Osteoblast (primary cell): ENCODE results near the gene ELAVL2. TPM values are rescaled to one million over a fixed set of nuclear protein-coding genes. Genes with fewer than 3 reads are reported as not detected.

Experiments used
- DNase-seq: peaks from one replicate; pipeline ENCODE4 v3.0.0; 2011; ENCODE audit warnings: low spot score, mixed read lengths; ENCODE audit not compliant: insufficient read length; ENCODE audit errors: missing footprints
- H2AFZ ChIP-seq: 2 replicates; pipeline ENCODE4 v1.6.0; 2011; ENCODE audit warnings: mild to moderate bottlenecking, low read length
- H3K27ac ChIP-seq: 2 replicates; pipeline ENCODE4 v1.5.1; 2011; ENCODE audit warnings: mild to moderate bottlenecking, low read depth, low read length, moderate library complexity
- H3K27me3 ChIP-seq: 2 replicates; pipeline ENCODE4 v1.6.0; 2012; ENCODE audit warnings: mild to moderate bottlenecking, control low read depth, inconsistent platforms, low read length, moderate library complexity; ENCODE audit not compliant: insufficient read depth
- H3K36me3 ChIP-seq: 2 replicates; pipeline ENCODE4 v1.5.1; 2011; ENCODE audit warnings: mild to moderate bottlenecking, low read length, control low read depth, moderate library complexity; ENCODE audit not compliant: insufficient read depth
- H3K4me1 ChIP-seq: 2 replicates; pipeline ENCODE4 v1.5.1; 2011; ENCODE audit warnings: mild to moderate bottlenecking, low read length, control low read depth, moderate library complexity; ENCODE audit not compliant: insufficient read depth
- H3K4me2 ChIP-seq: 2 replicates; pipeline ENCODE4 v1.6.0; 2011; ENCODE audit warnings: mild to moderate bottlenecking, low read length; ENCODE audit not compliant: insufficient read depth
- H3K4me3 ChIP-seq: fragments of 200-600 bp; sonication (generic); 3 replicates; pipeline ENCODE4 v1.5.1; 2012; ENCODE audit warnings: mild to moderate bottlenecking, low read length, inconsistent platforms; ENCODE audit not compliant: insufficient read depth
- H3K79me2 ChIP-seq: 2 replicates; pipeline ENCODE4 v1.6.0; 2012; ENCODE audit warnings: mild to moderate bottlenecking, low read length, control low read depth, inconsistent platforms; ENCODE audit not compliant: insufficient read depth
- H3K9me3 ChIP-seq: 2 replicates; pipeline ENCODE4 v1.5.1; 2011; ENCODE audit warnings: low read depth, low read length, control low read depth
- H4K20me1 ChIP-seq: 2 replicates; pipeline ENCODE4 v1.6.0; 2012; ENCODE audit warnings: mild to moderate bottlenecking, low read length, control low read depth; ENCODE audit not compliant: insufficient read depth
- total RNA-seq: library from RNA; depleted of rRNA; stranded (reverse); fragments of >200 nt; gene quantifications from 2 replicates; pipeline ENCODE4 v1.2.3, GENCODE V29; 2012
- TF ChIP-seq, protein P1 (sequence below): IDR thresholded peaks from 2 replicates; pipeline ENCODE4 v1.5.1; 2011; ENCODE audit warnings: mild to moderate bottlenecking, low read depth, low read length, moderate library complexity; ENCODE audit errors: extremely low read depth

Gene ELAVL2
- total RNA-seq, 1 donor = 0.36 TPM

DNA sequence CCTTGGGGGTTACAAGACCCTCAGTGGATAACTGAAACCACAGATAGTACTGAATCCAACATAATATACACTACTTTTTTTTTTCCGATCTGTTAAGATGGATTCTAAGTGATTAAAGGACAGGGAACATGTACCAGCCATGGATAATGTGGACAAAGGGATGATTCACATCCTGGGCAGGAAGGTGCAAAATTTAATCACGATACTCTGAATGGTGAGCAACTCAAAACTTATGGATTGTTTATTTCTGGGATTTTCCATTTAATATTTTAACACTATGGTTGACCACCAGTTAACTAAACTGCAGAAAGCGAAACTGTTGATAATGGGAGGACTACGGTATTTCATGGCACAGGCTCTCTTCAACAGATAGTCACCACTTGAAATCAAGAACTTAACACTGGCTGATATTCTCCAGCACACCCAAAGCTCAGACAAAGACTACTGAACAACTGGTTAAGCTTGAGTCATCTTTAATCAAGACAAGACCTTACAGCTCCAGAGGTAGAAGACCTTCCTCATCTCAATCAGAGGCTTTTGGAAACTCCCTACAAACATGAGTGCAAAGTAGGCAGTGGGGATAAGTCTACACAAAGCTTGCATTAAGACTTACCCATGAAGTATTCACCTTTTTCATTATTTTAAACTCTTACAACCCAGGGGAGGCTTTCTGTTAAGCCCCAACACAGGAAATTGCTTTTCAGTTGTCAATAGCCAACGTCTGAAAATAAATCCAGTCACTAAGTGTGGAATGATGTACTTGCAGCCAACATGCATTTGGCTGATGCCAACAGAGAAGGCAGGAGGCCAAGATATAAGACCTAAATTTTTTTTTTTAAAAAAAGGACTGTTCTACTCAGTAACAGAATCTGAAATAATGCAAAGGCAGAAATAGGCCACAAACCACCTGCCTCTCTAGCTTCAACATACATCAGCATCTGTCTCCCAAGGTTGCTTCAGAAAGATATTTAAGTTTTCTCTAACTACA, 78.7 kb downstream of the ELAVL2 start:
- Histone ChIP-seq H3K4me1 (no peaks in the 10 kb centered on the region), H2AFZ (no peak overlapping the region), H3K9me3 (no peaks in the 10 kb centered on the region), H3K36me3 (no peaks in the 10 kb centered on the region), H3K79me2 (no peaks in the 10 kb centered on the region), H3K4me2 (no peak overlapping the region), H3K4me3 (no peak overlapping the region), H3K27me3 (no peaks in the 10 kb centered on the region), H3K27ac (no peak overlapping the region), H4K20me1 (no peaks in the 10 kb centered on the region)
- TF ChIP-seq, protein P1, sequence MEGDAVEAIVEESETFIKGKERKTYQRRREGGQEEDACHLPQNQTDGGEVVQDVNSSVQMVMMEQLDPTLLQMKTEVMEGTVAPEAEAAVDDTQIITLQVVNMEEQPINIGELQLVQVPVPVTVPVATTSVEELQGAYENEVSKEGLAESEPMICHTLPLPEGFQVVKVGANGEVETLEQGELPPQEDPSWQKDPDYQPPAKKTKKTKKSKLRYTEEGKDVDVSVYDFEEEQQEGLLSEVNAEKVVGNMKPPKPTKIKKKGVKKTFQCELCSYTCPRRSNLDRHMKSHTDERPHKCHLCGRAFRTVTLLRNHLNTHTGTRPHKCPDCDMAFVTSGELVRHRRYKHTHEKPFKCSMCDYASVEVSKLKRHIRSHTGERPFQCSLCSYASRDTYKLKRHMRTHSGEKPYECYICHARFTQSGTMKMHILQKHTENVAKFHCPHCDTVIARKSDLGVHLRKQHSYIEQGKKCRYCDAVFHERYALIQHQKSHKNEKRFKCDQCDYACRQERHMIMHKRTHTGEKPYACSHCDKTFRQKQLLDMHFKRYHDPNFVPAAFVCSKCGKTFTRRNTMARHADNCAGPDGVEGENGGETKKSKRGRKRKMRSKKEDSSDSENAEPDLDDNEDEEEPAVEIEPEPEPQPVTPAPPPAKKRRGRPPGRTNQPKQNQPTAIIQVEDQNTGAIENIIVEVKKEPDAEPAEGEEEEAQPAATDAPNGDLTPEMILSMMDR = no peak
- DNase-seq = no peak

DNA sequence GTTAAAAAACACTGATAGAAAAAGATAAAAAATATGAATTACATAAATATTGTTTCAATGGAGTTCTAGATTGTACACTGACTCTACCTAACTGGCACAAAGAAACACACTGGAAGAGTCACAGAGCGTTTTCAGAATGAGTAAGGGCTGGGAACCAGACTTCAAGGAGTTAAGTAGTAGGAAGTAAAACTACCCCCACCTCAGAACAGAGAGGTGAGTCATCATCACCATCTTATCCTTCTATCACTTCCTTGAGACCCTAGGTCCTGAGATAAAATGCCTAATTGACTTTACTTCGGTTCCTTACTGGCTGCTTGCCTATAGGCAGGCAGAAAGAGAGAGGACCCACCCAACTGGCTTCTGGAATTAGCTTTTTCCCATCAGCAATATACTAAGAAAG, 79.7 kb downstream of the ELAVL2 start:
- Histone ChIP-seq H3K27ac (no peak overlapping the region), H3K79me2 (no peaks in the 10 kb centered on the region), H3K4me2 (no peak overlapping the region), H3K9me3 (peaks cover 2% of the 10 kb centered on the region), H3K36me3 (no peaks in the 10 kb centered on the region), H4K20me1 (no peaks in the 10 kb centered on the region), H3K4me3 (no peak overlapping the region), H3K4me1 (no peaks in the 10 kb centered on the region), H2AFZ (no peak overlapping the region), H3K27me3 (no peaks in the 10 kb centered on the region)
- DNase-seq = no peak
- TF ChIP-seq, protein P1 = no peak

DNA sequence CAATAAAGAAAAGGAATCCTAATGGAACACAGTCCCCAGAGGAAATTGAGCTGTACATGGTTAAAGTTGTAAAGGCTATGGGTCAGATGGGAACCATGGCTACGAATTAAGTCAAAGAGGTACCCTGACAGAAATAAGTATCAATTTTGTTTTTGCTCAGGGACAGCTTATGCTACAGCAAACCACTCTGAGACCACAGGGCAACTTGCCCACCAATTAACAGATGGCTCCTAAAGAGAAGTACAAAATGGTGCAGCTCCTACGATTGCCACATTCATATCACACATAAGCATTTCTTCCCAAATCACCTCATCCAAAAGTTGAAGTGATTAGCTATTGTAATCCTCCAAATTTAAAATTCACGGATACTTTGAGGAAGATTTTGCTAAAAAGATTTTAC, 83.0 kb downstream of the ELAVL2 start:
- Histone ChIP-seq H3K79me2 (no peaks in the 10 kb centered on the region), H3K9me3 (peaks cover 2% of the 10 kb centered on the region), H3K27ac (no peak overlapping the region), H4K20me1 (no peaks in the 10 kb centered on the region), H3K27me3 (no peaks in the 10 kb centered on the region), H2AFZ (no peak overlapping the region), H3K4me1 (no peaks in the 10 kb centered on the region), H3K4me2 (no peak overlapping the region), H3K36me3 (no peaks in the 10 kb centered on the region), H3K4me3 (no peak overlapping the region)
- no peak for DNase-seq
- TF ChIP-seq, protein P1 = no peak

DNA sequence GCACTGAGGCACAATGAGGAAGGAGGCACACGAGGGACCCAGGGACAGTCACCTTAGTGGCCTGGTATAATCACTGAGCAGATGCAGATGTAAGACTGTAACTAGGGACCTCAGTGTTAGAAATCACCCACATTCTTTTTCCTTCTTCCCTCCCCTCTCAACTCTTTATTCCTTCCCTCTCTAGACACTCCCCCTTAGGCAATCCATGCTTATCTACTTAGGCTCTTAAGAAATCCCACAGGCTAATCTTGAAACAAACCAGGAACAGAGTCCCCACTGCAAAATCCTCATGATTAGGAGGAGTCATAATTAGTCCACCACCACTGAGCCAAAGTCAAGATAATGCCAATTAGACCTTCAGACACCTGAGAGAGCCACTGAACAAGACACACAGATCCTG, 84.7 kb downstream of the ELAVL2 start:
- no peaks in the 10 kb centered on the region for H3K4me1 ChIP-seq
- H3K4me2 ChIP-seq = no peak overlapping the region
- H3K27me3 ChIP-seq = no peaks in the 10 kb centered on the region
- H3K9me3 ChIP-seq = peaks cover 2% of the 10 kb centered on the region
- DNase-seq = no peak
- no peak overlapping the region for H2AFZ ChIP-seq
- H4K20me1 ChIP-seq = no peaks in the 10 kb centered on the region
- H3K36me3 ChIP-seq = no peaks in the 10 kb centered on the region
- TF ChIP-seq, protein P1 = no peak
- H3K27ac ChIP-seq = no peak overlapping the region
- H3K4me3 ChIP-seq = no peak overlapping the region
- no peaks in the 10 kb centered on the region for H3K79me2 ChIP-seq
